ENCODE data around the gene IGFL4.

DNA sequence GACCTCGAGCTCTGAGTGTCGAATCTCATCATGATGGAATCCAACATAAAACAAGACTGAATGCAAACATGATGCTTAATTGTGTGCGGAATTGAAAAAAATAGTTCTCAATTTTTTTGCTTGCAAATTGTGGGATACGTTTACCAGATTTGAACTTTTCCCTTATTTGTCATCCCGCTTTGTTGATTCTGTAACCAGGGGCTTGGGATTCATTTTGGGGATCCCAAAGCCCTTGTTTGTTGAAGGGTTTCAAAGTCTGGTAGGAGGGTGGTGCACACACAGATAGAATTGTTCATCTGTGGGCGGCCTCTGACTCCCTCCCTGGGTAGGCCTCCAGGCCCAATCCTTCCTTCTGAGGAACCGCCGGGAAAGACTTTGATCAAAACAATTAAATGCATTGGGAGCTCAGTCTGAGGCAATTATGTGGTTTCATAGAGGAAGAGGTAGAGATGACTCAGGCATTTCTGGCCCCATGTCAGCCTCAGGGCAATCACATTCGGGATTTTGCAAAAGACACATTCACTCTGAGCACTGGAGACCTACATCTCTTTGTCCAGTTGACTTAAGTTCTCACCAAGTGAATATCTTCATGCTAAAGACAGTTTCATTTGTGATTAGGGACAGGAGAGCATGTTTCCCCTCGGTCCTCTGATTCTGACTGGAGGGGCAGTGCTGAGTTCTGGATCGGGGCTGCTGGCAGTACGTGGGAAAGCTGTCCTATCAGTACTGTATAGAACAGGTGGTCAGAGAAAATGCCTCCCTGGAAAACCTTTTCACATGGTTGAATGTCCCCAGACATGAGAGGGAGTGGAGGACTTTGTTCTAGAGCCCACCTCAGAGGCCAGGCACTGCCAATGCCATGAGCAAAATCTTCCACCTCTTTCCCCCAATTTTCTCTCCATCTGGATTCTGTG is 27.8 kb upstream of the IGFL4 start:
- TF ChIP-seq, protein P1, sequence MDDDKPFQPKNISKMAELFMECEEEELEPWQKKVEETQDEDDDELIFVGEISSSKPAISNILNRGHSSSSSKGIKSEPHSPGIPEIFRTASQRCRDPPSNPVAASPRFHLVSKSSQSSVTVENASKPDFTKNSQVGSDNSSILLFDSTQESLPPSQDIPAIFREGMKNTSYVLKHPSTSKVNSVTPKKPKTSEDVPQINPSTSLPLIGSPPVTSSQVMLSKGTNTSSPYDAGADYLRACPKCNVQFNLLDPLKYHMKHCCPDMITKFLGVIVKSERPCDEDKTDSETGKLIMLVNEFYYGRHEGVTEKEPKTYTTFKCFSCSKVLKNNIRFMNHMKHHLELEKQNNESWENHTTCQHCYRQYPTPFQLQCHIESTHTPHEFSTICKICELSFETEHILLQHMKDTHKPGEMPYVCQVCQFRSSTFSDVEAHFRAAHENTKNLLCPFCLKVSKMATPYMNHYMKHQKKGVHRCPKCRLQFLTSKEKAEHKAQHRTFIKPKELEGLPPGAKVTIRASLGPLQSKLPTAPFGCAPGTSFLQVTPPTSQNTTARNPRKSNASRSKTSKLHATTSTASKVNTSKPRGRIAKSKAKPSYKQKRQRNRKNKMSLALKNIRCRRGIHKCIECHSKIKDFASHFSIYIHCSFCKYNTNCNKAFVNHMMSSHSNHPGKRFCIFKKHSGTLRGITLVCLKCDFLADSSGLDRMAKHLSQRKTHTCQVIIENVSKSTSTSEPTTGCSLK (tag by site-specific recombination; IDR thresholded peaks at IDR 0.05) = no peak
- TF ChIP-seq, protein P2, sequence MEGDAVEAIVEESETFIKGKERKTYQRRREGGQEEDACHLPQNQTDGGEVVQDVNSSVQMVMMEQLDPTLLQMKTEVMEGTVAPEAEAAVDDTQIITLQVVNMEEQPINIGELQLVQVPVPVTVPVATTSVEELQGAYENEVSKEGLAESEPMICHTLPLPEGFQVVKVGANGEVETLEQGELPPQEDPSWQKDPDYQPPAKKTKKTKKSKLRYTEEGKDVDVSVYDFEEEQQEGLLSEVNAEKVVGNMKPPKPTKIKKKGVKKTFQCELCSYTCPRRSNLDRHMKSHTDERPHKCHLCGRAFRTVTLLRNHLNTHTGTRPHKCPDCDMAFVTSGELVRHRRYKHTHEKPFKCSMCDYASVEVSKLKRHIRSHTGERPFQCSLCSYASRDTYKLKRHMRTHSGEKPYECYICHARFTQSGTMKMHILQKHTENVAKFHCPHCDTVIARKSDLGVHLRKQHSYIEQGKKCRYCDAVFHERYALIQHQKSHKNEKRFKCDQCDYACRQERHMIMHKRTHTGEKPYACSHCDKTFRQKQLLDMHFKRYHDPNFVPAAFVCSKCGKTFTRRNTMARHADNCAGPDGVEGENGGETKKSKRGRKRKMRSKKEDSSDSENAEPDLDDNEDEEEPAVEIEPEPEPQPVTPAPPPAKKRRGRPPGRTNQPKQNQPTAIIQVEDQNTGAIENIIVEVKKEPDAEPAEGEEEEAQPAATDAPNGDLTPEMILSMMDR (tag by site-specific recombination; IDR thresholded peaks at IDR 0.05) = no peak
- TF ChIP-seq, protein P3, sequence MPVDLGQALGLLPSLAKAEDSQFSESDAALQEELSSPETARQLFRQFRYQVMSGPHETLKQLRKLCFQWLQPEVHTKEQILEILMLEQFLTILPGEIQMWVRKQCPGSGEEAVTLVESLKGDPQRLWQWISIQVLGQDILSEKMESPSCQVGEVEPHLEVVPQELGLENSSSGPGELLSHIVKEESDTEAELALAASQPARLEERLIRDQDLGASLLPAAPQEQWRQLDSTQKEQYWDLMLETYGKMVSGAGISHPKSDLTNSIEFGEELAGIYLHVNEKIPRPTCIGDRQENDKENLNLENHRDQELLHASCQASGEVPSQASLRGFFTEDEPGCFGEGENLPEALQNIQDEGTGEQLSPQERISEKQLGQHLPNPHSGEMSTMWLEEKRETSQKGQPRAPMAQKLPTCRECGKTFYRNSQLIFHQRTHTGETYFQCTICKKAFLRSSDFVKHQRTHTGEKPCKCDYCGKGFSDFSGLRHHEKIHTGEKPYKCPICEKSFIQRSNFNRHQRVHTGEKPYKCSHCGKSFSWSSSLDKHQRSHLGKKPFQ (tag by site-specific recombination; IDR thresholded peaks at IDR 0.05) = no peak
- TF ChIP-seq, protein P4, sequence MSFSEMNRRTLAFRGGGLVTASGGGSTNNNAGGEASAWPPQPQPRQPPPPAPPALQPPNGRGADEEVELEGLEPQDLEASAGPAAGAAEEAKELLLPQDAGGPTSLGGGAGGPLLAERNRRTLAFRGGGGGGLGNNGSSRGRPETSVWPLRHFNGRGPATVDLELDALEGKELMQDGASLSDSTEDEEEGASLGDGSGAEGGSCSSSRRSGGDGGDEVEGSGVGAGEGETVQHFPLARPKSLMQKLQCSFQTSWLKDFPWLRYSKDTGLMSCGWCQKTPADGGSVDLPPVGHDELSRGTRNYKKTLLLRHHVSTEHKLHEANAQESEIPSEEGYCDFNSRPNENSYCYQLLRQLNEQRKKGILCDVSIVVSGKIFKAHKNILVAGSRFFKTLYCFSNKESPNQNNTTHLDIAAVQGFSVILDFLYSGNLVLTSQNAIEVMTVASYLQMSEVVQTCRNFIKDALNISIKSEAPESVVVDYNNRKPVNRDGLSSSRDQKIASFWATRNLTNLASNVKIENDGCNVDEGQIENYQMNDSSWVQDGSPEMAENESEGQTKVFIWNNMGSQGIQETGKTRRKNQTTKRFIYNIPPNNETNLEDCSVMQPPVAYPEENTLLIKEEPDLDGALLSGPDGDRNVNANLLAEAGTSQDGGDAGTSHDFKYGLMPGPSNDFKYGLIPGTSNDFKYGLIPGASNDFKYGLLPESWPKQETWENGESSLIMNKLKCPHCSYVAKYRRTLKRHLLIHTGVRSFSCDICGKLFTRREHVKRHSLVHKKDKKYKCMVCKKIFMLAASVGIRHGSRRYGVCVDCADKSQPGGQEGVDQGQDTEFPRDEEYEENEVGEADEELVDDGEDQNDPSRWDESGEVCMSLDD (tag by site-specific recombination; IDR thresholded peaks at IDR 0.05) = no peak
- TF ChIP-seq ZNF138 (tag by site-specific recombination; IDR thresholded peaks at IDR 0.05; ENCODE audit: borderline replicate concordance) (no peak), ZFP37 (tag by site-specific recombination; IDR thresholded peaks at IDR 0.05) (peak; percentile 45; the same call in 1 of the 2 replicates), ZFP41 (tag by site-specific recombination; IDR thresholded peaks at IDR 0.05; ENCODE audit: borderline replicate concordance) (no peak), OSR2 (tag by site-specific recombination; IDR thresholded peaks at IDR 0.05) (peak; percentile 87), ZNF529 (tag by site-specific recombination; IDR thresholded peaks at IDR 0.05; ENCODE audit: insufficient replicate concordance) (no peak), ZBTB7A (tag by site-specific recombination; IDR thresholded peaks at IDR 0.05; ENCODE audit: low read depth) (no peak)
- TF ChIP-seq, protein P5, sequence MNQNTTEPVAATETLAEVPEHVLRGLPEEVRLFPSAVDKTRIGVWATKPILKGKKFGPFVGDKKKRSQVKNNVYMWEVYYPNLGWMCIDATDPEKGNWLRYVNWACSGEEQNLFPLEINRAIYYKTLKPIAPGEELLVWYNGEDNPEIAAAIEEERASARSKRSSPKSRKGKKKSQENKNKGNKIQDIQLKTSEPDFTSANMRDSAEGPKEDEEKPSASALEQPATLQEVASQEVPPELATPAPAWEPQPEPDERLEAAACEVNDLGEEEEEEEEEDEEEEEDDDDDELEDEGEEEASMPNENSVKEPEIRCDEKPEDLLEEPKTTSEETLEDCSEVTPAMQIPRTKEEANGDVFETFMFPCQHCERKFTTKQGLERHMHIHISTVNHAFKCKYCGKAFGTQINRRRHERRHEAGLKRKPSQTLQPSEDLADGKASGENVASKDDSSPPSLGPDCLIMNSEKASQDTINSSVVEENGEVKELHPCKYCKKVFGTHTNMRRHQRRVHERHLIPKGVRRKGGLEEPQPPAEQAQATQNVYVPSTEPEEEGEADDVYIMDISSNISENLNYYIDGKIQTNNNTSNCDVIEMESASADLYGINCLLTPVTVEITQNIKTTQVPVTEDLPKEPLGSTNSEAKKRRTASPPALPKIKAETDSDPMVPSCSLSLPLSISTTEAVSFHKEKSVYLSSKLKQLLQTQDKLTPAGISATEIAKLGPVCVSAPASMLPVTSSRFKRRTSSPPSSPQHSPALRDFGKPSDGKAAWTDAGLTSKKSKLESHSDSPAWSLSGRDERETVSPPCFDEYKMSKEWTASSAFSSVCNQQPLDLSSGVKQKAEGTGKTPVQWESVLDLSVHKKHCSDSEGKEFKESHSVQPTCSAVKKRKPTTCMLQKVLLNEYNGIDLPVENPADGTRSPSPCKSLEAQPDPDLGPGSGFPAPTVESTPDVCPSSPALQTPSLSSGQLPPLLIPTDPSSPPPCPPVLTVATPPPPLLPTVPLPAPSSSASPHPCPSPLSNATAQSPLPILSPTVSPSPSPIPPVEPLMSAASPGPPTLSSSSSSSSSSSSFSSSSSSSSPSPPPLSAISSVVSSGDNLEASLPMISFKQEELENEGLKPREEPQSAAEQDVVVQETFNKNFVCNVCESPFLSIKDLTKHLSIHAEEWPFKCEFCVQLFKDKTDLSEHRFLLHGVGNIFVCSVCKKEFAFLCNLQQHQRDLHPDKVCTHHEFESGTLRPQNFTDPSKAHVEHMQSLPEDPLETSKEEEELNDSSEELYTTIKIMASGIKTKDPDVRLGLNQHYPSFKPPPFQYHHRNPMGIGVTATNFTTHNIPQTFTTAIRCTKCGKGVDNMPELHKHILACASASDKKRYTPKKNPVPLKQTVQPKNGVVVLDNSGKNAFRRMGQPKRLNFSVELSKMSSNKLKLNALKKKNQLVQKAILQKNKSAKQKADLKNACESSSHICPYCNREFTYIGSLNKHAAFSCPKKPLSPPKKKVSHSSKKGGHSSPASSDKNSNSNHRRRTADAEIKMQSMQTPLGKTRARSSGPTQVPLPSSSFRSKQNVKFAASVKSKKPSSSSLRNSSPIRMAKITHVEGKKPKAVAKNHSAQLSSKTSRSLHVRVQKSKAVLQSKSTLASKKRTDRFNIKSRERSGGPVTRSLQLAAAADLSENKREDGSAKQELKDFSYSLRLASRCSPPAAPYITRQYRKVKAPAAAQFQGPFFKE (tag by site-specific recombination; IDR thresholded peaks at IDR 0.05; ENCODE audit: borderline replicate concordance) = no peak
- TF ChIP-seq, protein P6, sequence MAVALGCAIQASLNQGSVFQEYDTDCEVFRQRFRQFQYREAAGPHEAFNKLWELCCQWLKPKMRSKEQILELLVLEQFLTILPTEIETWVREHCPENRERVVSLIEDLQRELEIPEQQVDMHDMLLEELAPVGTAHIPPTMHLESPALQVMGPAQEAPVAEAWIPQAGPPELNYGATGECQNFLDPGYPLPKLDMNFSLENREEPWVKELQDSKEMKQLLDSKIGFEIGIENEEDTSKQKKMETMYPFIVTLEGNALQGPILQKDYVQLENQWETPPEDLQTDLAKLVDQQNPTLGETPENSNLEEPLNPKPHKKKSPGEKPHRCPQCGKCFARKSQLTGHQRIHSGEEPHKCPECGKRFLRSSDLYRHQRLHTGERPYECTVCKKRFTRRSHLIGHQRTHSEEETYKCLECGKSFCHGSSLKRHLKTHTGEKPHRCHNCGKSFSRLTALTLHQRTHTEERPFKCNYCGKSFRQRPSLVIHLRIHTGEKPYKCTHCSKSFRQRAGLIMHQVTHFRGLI (tag by site-specific recombination; IDR thresholded peaks at IDR 0.05) = no peak
- TF ChIP-seq, protein P7, sequence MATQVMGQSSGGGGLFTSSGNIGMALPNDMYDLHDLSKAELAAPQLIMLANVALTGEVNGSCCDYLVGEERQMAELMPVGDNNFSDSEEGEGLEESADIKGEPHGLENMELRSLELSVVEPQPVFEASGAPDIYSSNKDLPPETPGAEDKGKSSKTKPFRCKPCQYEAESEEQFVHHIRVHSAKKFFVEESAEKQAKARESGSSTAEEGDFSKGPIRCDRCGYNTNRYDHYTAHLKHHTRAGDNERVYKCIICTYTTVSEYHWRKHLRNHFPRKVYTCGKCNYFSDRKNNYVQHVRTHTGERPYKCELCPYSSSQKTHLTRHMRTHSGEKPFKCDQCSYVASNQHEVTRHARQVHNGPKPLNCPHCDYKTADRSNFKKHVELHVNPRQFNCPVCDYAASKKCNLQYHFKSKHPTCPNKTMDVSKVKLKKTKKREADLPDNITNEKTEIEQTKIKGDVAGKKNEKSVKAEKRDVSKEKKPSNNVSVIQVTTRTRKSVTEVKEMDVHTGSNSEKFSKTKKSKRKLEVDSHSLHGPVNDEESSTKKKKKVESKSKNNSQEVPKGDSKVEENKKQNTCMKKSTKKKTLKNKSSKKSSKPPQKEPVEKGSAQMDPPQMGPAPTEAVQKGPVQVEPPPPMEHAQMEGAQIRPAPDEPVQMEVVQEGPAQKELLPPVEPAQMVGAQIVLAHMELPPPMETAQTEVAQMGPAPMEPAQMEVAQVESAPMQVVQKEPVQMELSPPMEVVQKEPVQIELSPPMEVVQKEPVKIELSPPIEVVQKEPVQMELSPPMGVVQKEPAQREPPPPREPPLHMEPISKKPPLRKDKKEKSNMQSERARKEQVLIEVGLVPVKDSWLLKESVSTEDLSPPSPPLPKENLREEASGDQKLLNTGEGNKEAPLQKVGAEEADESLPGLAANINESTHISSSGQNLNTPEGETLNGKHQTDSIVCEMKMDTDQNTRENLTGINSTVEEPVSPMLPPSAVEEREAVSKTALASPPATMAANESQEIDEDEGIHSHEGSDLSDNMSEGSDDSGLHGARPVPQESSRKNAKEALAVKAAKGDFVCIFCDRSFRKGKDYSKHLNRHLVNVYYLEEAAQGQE (tag by site-specific recombination; IDR thresholded peaks at IDR 0.05) = no peak
- TF ChIP-seq, protein P8, sequence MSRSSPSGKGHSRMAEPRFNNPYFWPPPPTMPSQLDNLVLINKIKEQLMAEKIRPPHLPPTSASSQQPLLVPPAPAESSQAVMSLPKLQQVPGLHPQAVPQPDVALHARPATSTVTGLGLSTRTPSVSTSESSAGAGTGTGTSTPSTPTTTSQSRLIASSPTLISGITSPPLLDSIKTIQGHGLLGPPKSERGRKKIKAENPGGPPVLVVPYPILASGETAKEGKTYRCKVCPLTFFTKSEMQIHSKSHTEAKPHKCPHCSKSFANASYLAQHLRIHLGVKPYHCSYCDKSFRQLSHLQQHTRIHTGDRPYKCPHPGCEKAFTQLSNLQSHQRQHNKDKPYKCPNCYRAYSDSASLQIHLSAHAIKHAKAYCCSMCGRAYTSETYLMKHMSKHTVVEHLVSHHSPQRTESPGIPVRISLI (tag by site-specific recombination; IDR thresholded peaks at IDR 0.05) = no peak
